ENCODE results near the gene ZSCAN31. TPM values are rescaled to one million over a fixed set of nuclear protein-coding genes. Genes with fewer than 3 reads are reported as not detected.
A peak's percentile ranks its signal among the peaks of the same experiment; 100 is the strongest.

Gene ZSCAN31
- total RNA-seq, 1 experiment from 2014 or later: 3.5 TPM

GRCh38 chr6:28355743-28356665 lies 20.1 kb upstream of the ZSCAN31 start:
- ChIA-PET POLR2A (ENCODE audit: low non-redundant PET) (interaction anchor here (0.6 kb wide), 1 partner anchor 789 kb away, joined by 24 read pairs; no protein-coding TSS in a partner anchor), CTCF (interaction anchor here (0.6 to 1.2 kb wide), 6 partner anchors 21 to 282 kb away, joined by 3 to 9 read pairs (median 5); partner anchors contain the start of gene ZKSCAN8)
- TF ChIP-seq CTCF (conservative IDR thresholded peaks at IDR 0.05; ENCODE audit: low read depth, low read length) (peak; percentile 70), EZH2 (IDR thresholded peaks at IDR 0.05; ENCODE audit: borderline replicate concordance, low read depth, low read length, poor library complexity, severe bottlenecking) (no peak)
- DNase-seq (ENCODE audit: low spot score): peak; percentile 95
- peaks cover 8% of the 10 kb centered on the region for H3K4me1 ChIP-seq (ENCODE audit: insufficient read depth, low read length, poor library complexity, severe bottlenecking)
- H3K27ac ChIP-seq (ENCODE audit: low read depth, low read length, poor library complexity, severe bottlenecking): peak overlapping the region; percentile 48
- intact Hi-C loops (cut with micrococcal nuclease; ENCODE audit: unreplicated experiment): loop anchor here (2.0 to 5.0 kb wide), 2 partner anchors 219 to 326 kb away; no protein-coding TSS in a partner anchor
- H3K36me3 ChIP-seq (ENCODE audit: insufficient read depth, low read length, poor library complexity, severe bottlenecking): no peaks in the 10 kb centered on the region
- no peaks in the 10 kb centered on the region for H3K27me3 ChIP-seq (replicated peaks; ENCODE audit: insufficient read depth, low read depth, low read length, poor library complexity)
- TSS peak; percentile 73 for BruUV-seq (replicated peaks)
- peak overlapping the region; percentile 58 for H3K4me3 ChIP-seq (ENCODE audit: low read depth, low read length, poor library complexity, severe bottlenecking)
- H3K9me3 ChIP-seq (ENCODE audit: low read depth, low read length, poor library complexity, severe bottlenecking): no peaks in the 10 kb centered on the region

- ChIA-PET POLR2A (ENCODE audit: low non-redundant PET) (no interaction called here), CTCF (no interaction called here)
- peak overlapping the region; percentile 58 for H3K4me3 ChIP-seq (ENCODE audit: low read depth, low read length, poor library complexity, severe bottlenecking)
- peaks cover 14% of the 10 kb centered on the region for H3K4me1 ChIP-seq (ENCODE audit: insufficient read depth, low read length, poor library complexity, severe bottlenecking)
- no peak for TF ChIP-seq EZH2 (IDR thresholded peaks at IDR 0.05; ENCODE audit: borderline replicate concordance, low read depth, low read length, poor library complexity, severe bottlenecking)
- no peak for TF ChIP-seq CTCF (conservative IDR thresholded peaks at IDR 0.05; ENCODE audit: low read depth, low read length)
- intact Hi-C loops (cut with micrococcal nuclease; ENCODE audit: unreplicated experiment): loop anchor here (5.0 kb wide), 1 partner anchor 327 kb away; no protein-coding TSS in a partner anchor
- no peaks in the 10 kb centered on the region for H3K9me3 ChIP-seq (ENCODE audit: low read depth, low read length, poor library complexity, severe bottlenecking)
- no TSS peak for BruUV-seq (replicated peaks)
- peak overlapping the region; percentile 48 for H3K27ac ChIP-seq (ENCODE audit: low read depth, low read length, poor library complexity, severe bottlenecking)
- H3K27me3 ChIP-seq (replicated peaks; ENCODE audit: insufficient read depth, low read depth, low read length, poor library complexity): no peaks in the 10 kb centered on the region
- no peak for DNase-seq (ENCODE audit: low spot score)
- no peaks in the 10 kb centered on the region for H3K36me3 ChIP-seq (ENCODE audit: insufficient read depth, low read length, poor library complexity, severe bottlenecking)
Observed at GRCh38 chr6:28354688-28355554, 19.0 kb upstream of the ZSCAN31 start.

GRCh38 chr6:28353981-28354676 lies 18.2 kb upstream of the ZSCAN31 start:
- Histone ChIP-seq H3K27ac (ENCODE audit: low read depth, low read length, poor library complexity, severe bottlenecking) (no peak overlapping the region), H3K36me3 (ENCODE audit: insufficient read depth, low read length, poor library complexity, severe bottlenecking) (no peaks in the 10 kb centered on the region), H3K4me1 (ENCODE audit: insufficient read depth, low read length, poor library complexity, severe bottlenecking) (peaks cover 14% of the 10 kb centered on the region), H3K27me3 (replicated peaks; ENCODE audit: insufficient read depth, low read depth, low read length, poor library complexity) (no peaks in the 10 kb centered on the region), H3K9me3 (ENCODE audit: low read depth, low read length, poor library complexity, severe bottlenecking) (no peaks in the 10 kb centered on the region), H3K4me3 (ENCODE audit: low read depth, low read length, poor library complexity, severe bottlenecking) (no peak overlapping the region)
- CTCF ChIA-PET: no interaction called here
- POLR2A ChIA-PET (ENCODE audit: low non-redundant PET): no interaction called here
- TF ChIP-seq CTCF (conservative IDR thresholded peaks at IDR 0.05; ENCODE audit: low read depth, low read length): no peak
- intact Hi-C loops (cut with micrococcal nuclease; ENCODE audit: unreplicated experiment): no loop called here
- no peak for DNase-seq (ENCODE audit: low spot score)
- no TSS peak for BruUV-seq (replicated peaks)

Measured in A673 (cell line).